Measurements from ENCODE around the gene GOLGA6L7.

DNA sequence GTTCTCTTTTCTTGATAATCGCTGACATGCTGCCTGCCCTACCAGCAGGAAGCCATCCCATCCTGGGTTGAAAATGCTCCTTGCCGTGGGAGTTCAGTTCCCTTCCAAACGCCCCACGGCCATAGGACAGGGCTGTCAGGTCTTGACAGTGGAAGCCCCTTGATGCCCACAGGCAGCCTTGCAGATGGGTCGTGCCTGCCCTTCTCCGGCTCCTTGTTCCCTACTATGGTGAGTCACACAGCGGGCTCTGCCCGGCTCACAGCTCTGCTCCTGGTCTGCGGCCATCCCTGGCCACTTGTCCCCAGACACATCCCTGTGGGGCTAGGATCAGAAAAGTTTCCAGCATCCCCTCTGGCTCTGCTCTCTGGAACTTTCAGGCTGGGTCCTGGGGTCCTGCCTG lies 31.1 kb upstream of the GOLGA6L7 start:
- no peak for TF ChIP-seq GATA2 (IDR thresholded peaks at IDR 0.05; ENCODE audit: low read depth, low read length)
- TF ChIP-seq GATA3 (IDR thresholded peaks at IDR 0.05; ENCODE audit: low read depth, low read length): no peak
